ENCODE measurements around the gene NELFA.
A peak's percentile ranks its signal among the peaks of the same experiment; 100 is the strongest.
"Not testable (repeated sequence)": the region's sequence is repeated elsewhere in the genome, so short reads cannot be mapped to it uniquely, and the experiment has no call there.

The NELFA gene

DNA sequence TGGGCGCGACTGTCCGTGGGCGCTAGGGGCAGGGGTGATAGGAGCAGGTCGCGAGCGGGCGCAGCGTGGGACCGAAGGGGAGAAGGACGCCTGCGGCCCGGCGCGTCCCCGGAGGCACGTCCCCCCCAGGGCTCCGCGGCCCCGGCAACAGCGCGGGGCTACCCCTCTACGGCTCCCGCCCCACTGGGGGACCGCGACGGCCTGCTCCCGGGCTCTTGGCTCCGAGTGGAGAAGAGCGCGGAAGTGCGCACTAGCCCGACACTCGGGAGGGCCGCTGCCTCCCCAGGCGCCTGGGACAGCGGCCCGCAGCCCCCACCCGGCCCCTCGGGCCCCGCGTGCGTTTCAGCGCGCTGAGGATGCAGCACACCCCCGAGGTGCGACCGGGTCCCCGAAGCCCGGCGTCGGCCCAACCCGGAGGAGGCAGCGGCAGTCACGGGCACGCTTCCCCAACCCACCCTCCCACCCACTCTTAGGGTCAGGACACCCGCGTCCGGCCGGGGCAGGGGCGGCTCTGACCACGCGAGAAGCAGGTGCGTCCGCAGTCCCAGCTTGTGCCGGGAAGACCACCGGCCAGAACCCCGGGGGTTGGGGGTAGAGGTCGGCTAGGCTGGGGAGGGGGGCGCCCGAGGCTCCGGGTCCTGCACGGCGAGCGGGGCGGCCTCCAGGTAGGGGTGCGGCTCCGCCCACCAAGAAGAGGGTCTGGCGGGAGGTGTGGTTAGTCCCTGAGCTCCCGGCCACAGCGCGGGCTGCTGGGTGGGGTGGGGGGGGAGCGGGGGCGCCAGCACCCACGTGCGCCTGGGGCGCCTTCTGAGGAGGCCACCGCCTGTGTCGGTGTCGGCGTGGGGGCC lies 31.8 kb upstream of the NELFA start:
- DNase-seq (ENCODE audit: low read depth) = no peak

GRCh38 chr4:2036866-2037265 lies 28.1 kb upstream of the NELFA start:
- no peak for DNase-seq (ENCODE audit: low read depth)

DNA sequence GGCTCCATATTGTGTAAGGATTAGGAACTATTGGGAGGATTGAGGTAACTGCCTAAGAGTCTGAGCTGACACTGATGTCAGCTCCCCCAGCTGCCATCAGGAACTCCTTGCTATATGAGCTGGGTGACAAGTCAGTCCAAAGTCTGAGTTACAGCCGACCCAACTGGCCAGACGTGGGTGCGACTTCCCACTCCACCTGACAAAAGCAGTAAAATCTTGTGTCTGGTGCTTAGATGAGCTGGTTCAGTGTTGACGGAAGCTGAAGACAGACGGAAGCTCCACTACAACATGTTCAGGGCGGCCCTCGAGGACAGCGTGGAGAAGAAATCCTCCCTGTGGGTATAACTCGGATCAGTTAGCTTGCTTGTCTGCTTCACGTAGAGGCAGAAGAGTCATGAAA lies 27.6 kb upstream of the NELFA start:
- no peak for DNase-seq (ENCODE audit: low read depth)

GRCh38 chr4:2031161-2031560 lies 22.4 kb upstream of the NELFA start:
- not testable (repeated sequence) for DNase-seq (ENCODE audit: low read depth)

DNA sequence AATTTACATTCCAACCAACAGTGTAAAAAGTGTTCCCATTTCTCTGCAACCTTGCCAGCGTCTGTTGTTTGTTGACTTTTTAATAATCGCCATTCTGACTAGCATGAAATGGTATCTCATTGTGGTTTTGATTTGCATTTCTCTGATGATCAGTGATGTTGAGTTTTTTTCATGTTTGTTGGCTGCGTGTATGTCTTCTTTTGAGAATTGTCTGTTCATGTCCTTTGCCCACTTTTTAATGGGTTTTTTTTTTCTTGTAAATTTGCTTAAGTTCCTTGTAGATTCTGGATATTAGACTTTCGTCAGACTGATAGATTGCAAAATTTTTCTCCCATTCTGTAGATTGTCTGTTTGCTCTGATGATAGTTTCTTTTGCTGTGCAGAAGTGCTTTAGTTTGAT lies 18.3 kb upstream of the NELFA start:
- not testable (repeated sequence) for DNase-seq (ENCODE audit: low read depth)

- no peak for DNase-seq (ENCODE audit: low read depth)
Observed at GRCh38 chr4:2025817-2026216, 17.0 kb upstream of the NELFA start.

DNA sequence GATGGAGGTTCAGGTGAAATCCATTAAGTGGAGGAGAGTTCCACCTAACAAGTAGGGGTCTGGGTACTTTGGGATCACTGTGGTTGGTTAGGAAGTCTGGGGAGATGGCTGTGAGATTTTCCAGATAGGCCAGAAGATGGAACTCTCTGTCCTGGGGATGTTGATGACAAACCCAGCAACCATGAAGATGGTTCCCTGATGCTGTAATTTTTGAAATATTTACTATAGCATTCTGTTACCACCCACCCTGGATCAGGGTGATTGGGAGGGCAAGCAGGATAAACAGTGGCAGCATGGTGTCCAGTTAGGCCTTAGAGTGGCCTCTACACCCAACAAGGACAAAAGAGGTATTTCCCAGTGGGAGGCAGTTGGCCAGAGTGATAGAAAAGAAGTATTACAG lies 15.9 kb upstream of the NELFA start:
- no peak for DNase-seq (ENCODE audit: low read depth)

DNA sequence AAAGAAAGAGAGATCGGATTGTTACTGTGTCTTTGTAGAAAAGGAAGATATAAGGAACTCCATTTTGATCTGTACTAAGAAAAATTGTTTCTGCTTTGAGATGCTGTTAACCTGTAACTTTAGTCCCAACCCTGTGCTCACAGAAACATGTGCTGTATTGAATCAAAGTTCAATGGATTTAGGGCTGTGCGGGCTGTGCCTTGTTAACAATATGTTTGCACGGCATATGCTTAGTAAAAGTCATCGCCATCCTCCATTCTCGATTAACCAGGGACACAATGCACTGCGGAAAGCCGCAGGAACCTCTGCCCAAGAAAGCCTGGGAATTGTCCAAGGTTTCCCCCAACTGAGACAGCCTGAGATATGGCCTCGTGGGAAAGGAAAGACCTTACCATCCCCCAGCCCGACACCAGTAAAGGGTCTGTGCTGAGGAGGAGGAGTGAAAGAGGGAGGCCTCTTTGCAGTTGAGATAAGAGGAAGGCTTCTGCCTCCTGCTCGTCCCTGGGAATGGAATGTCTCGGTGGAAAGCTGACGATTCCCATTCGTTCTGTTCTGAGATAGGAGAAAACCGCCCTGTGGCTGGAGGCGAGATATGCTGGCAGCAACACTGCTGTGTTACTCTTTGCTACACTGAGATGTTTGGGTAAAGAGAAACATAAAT lies 12.7 kb upstream of the NELFA start:
- not testable (repeated sequence) for DNase-seq (ENCODE audit: low read depth)

DNA sequence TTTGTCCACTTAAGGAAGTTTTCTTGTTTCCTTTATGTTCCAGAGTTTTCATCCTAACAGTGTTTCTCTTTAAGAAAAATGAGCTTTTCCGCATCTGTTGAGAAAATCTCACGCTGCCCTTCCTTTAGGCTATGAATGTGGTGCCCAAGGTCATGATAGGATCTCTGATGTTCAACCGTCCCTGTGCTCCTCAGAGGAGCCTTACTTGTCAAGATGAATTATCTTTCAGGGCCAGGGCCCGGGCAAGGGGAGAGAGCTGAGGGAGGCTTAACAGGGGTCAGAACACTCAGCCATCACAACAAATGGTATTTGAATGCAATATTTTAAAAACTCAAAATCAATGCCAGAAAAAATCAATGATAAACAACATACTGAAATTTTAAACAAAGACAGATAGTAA lies 6.2 kb upstream of the NELFA start:
- DNase-seq (ENCODE audit: low read depth) = no peak

DNA sequence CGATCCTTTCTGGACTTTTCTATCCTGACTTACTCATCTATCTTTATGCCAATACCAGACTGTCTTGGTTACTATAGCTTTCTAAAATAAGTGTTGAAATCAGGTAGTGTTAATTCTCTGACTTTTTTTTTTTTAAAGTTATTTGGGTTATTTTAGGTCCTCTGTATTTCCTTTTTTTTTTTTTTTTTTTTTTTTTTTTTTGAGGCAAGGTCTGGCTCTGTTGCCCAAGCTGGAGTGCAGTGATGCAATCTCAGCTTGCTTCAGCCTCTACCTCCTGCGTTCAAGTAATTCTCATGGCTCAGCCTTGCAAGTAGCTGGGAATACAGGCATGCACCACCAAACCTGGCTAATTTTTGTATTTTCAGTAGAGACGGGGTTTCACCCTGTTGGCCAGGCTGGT lies 2.8 kb upstream of the NELFA start:
- no peak for DNase-seq (ENCODE audit: low read depth)

DNA sequence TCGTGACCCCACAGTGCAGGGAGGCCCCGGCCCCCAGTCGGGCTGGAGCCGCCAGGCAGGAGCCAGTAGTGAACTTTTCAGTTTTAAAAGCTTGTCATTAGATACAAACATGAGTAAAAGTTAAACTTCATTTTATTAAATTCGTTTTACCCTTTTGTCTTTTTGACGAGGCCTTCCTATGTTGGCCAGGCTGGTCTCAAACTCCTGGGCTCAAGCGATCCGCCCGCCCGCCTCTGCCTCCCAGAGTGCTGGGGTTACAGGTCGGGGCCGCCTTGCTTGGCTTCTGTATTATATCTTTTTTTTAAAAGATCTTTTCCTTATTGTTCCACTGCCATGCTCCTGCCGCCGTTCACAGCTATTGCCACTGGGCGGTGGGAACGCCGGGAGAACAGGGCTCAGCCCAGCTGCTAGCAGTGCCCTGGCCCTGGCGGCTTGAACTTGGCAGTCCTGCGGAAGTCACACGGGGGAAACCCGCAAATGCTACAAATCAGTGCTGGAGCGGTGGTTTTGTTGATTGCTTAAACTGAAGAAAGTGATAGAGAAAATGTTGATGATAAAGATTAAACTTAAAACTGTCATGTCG lies 968 bp upstream of the NELFA start:
- DNase-seq (ENCODE audit: low read depth) = peak; percentile 14

DNA sequence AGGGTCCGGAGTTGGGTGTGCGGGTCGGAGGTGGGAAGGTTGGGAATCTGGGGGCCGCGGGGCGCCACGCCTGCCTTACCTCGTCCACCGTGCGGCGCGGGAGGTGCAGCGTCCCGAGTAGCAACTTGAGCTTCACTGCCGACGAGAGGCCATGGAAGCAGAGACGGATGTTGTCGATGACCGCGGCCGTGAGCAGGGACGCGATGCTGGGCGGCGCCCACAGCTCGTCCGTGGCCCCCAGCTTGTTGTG lies 178 bp downstream of the NELFA start:
- DNase-seq (ENCODE audit: low read depth) = no peak

- DNase-seq (ENCODE audit: low read depth) = no peak
Observed at GRCh38 chr4:2007804-2008670, 737 bp downstream of the NELFA start.

DNA sequence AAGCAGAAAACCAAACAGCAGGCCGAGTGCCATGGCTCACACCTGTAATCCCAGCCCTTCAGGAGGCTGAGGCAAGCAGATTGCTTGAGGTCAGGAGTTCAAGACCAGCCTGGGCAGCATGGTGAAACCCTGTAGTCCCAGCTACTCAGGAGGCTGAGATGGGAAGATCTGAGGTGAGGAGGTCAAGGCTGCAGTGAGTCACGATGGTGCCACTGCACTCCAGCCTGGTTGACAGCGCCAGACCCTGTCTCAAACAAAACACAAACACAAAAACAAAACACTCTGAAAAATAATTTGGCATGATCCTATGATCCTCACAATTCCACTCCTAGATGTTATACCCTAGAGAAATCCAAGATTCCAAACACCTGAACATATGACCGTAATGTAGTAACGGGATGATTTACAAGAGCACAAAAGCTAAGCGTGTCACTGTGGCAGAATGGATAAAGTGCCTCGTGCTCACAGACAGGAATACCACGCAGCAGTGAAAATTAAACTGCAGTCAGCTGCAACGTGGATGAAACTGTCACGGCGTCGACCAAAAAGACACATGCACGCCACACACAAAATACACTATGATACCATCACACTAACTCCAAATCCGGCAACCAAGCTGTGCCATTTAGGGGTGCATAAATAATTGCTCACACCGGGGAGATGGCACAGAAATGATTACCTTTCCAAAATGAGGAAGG lies 1.7 kb downstream of the NELFA start:
- DNase-seq (ENCODE audit: low read depth) = no peak

- no peak for DNase-seq (ENCODE audit: low read depth)
Observed at GRCh38 chr4:2006367-2006766, 2.4 kb downstream of the NELFA start.

- not testable (repeated sequence) for DNase-seq (ENCODE audit: low read depth)
Observed at GRCh38 chr4:2003361-2003760, 5.4 kb downstream of the NELFA start.

DNA sequence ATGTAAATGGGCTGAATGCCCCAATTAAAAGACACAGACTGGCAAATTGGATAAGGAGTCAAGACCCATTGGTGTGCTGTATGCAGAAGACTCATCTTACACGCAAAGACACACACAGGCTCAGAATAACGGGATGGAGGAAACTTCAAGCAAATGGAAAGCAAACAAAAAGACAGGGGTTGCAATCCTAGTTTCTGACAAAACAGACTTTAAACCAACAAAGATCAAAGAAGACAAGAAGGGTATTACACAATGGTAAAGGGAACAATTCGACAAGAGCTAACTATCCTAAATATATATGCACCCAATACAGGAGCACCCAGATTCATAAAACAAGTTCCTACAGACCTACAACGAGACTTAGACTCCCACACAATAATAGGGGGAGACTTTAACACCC lies 9.5 kb downstream of the NELFA start:
- DNase-seq (ENCODE audit: low read depth) = not testable (repeated sequence)

DNA sequence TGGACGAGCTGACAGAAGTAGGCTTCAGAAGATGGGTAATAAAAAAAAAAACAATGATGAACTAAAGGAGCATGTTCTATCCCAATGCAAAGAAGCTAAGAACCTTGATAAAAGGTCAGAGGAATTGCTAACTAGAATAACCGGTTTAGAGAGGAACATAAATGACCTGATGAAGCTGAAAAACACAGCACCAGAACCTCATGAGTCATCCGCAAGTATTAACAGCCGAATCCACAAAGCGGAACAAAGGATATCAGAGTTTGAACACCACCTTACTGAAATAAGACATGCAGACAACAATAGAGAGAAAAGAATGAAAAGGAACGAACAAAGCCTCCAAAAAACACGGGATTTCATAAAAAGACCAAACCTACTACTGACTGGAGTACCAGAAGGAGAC lies 10.5 kb downstream of the NELFA start:
- no peak for DNase-seq (ENCODE audit: low read depth)

DNA sequence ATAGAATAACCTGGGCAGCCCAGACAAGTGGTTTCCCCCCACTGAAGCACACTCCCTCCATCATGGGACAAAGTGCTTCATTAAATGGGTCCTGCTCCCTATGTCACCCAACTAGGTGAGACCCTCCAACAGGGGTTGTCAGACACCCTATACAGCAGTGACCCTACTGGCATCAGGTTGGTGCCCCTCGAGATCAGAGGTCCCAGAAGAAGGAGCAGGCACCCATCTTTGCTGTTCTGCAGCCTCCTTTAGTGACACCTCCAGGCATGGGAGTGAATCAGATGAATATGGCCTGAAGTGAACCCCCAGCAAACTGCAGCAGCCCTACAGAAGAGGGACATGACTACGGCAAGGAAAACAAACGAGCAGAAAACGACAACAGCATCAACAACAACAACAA lies 11.1 kb downstream of the NELFA start:
- no peak for DNase-seq (ENCODE audit: low read depth)

GRCh38 chr4:1996866-1997611 lies 11.7 kb downstream of the NELFA start:
- no peak for DNase-seq (ENCODE audit: low read depth)

DNA sequence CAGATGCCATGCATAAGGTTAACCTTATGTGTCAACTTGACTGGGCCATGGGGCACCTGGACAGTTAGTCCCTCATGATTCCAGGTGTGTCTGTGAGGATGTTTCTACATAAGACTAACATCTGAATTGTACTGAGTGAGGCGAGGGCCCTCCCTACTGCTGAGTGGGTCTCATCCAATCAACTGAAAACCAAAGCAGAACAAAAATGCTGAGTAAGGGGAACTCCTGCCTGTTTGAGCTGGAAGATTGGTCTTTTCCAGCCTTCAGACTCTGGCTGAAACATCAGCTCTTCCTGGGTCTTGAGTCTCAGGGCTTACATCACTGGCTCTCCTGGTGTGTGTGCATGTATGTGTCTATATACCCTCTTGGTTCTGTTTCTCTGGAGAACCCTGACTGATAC lies 13.8 kb downstream of the NELFA start:
- no peak for DNase-seq (ENCODE audit: low read depth)
